ENCODE results near the gene PRKCE.

DNA sequence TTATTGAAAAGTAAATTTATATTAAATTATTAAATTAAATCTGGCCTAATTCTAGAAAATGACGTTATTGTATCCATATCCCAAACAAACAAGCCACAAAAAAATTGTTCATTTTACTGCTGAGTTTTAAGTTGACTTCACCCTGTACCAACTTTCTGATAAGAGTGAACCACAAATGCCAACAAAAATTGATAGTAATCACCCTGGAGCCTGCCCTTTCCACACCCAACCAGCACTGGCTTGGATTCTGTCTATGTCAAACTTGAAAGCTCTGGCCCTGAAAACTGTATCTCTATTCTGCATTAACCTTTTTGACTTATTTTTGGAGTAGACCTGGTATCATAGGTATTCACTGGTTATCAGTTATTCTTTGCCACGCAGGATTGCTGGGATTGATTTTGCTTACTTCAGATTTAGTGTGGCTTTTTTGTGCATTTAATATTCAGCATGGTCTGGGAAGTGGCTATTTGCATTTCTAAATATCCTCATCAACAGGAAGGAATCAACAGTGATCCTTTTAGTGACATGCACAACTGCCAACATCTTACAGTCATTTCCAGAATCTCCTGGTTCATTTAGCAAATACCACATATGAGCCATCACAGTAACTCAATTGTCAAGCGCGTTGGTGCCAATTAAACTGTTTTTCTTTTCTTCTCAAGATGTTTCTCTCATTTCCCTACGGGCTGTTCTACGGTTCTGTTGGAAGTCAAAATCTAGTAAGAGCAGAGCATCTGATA, 29.0 kb upstream of the PRKCE start:
- TF ChIP-seq, protein P1, sequence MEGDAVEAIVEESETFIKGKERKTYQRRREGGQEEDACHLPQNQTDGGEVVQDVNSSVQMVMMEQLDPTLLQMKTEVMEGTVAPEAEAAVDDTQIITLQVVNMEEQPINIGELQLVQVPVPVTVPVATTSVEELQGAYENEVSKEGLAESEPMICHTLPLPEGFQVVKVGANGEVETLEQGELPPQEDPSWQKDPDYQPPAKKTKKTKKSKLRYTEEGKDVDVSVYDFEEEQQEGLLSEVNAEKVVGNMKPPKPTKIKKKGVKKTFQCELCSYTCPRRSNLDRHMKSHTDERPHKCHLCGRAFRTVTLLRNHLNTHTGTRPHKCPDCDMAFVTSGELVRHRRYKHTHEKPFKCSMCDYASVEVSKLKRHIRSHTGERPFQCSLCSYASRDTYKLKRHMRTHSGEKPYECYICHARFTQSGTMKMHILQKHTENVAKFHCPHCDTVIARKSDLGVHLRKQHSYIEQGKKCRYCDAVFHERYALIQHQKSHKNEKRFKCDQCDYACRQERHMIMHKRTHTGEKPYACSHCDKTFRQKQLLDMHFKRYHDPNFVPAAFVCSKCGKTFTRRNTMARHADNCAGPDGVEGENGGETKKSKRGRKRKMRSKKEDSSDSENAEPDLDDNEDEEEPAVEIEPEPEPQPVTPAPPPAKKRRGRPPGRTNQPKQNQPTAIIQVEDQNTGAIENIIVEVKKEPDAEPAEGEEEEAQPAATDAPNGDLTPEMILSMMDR (conservative IDR thresholded peaks at IDR 0.05 in 1 of 2, IDR thresholded peaks at IDR 0.05 in 1 of 2; ENCODE audit: low read depth in 1 of 2, low read length in 2 of 2) = no peak
- no peak for TF ChIP-seq EZH2 (IDR thresholded peaks at IDR 0.05; ENCODE audit: low read length, missing control alignments)

All from fibroblast of lung (primary cell).